Dermis lymphatic vessel endothelial cell (primary cell): ENCODE results near the gene LAX1. TPM values are rescaled to one million over a fixed set of nuclear protein-coding genes. Genes with fewer than 3 reads are reported as not detected.

Source experiments
- total RNA-seq: library from RNA; depleted of rRNA; stranded (reverse); fragments of >200 nt; gene quantifications from 2 replicates; pipeline ENCODE4 v1.2.1, GENCODE V29; 2014

The LAX1 gene
- total RNA-seq = under 0.01 TPM in 1 of 2 replicates, not detected in the other

DNA sequence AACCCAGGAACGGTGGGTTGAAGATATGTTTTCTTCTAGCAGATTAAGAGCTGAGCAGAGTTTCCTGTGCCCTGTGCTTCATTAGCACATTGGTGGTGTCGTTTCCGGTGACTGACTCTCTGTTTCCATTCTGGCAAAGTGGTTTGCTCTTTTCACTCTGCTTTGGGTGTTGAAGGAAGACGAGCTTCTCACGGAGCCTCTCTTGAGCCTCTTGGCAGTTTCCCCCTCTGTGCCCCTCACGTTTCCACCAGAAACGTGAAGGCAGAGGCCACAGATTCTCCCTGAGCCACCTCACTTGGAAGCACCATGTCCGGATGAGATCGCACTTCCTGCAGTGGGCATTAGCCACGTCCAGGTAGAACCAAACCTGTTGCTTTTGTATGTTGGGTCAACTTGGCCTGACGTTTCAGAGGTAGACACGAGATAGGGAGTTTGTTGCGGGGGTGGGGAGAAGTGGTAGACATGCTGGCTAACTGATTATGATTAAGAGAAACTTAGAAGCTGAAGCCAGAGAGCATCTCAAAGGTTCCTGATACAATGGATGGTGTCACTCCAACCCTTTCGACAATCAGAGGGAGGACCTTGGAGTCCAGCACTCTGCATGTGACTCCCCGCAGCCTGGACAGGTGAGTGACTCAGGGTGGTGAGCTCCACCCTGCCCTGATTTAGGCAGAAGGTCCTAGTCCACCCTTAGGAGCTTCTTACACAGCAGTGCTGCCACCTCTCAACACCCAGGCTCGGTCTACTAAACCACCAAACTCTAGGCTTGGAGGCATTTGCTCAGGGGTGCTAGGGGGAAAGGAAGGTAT, at the start of gene LAX1:
Gene LAX1 (plus strand): TSS at position 155 of the 809 bp plus-strand sequence. CDS start 383 bp downstream, at position 538.

GRCh38 chr1:203795441-203796235, 30.7 kb downstream of the LAX1 start, which contains the start of the genes ZBED6 and ZC3H11A:
ZBED6 (plus strand) TSS chr1:203795623; CDS start chr1:203797523, 1,900 bp downstream.
ZC3H11A (plus strand) TSS chr1:203795623; CDS start chr1:203817071, 21,448 bp downstream.

Other genes with a start within 250 kb of the LAX1 start
- gene ATP2B4, start 138.4 kb upstream of the LAX1 start, total RNA-seq = 38.8 and 64.3 TPM in 2 replicates
- 15.5 and 18.1 TPM in 2 replicates for gene ZBED6, start 30.4 kb downstream of the LAX1 start, total RNA-seq
- 106 and 111 TPM in 2 replicates for gene ZC3H11A, start 30.4 kb downstream of the LAX1 start, total RNA-seq
- gene SNRPE, start 96.4 kb downstream of the LAX1 start, total RNA-seq = 46.5 and 79.0 TPM in 2 replicates